Measurements from ENCODE around the gene NR1H2. TPM values are rescaled to one million over a fixed set of nuclear protein-coding genes. Genes with fewer than 3 reads are reported as not detected.
A peak's percentile ranks its signal among the peaks of the same experiment; 100 is the strongest.

Gene NR1H2
- total and polyA plus RNA-seq, 3 donors from 2014 or later = 68.0 to 96.6 (median 93.8) TPM

DNA sequence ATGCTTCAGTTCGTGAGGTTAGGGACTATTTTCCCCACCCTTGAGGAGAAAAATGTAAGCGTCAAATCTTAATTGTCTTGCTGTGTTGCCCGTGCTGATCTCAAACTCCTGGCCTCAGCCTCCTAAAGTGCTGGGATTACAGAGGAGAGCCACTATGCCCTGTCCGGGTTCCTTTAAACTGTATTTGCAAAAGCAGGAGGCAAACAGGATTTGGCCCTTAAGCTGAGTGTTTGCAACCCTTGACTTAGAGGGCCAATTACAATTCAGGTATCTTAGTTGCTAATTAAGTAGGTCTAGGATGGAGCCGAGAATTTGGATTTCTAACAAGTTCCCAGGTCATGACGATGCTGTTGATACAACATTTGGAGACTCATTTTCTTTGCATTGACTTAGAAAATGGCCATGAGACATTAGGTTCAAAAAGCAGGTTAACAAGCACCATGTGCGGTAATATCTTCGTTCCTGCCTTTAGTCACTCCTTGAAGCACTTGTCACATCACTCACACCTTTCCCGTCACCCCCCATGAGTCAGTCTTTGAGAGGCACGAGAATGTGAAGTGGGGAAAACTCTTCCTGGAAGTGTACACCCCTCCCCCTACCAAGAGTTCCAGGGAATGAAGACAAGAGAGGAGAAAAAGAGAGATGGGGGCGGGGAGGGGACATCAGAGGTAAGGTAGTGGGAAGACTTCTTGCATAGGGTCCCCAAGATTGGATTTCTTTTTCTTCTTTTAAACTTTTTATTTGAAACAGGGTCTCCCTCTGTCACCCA is 13.4 kb upstream of the NR1H2 start:
- 73 to 77% methylated on average over 11 of the region's 11 CpGs for WGBS, 2 donors
- Histone ChIP-seq H3K4me1 (no peaks in the 10 kb centered on the region), H3K9me3 (no peaks in the 10 kb centered on the region), H3K4me3 (no peak overlapping the region), H3K27ac (no peak overlapping the region), H3K27me3 (no peaks in the 10 kb centered on the region), H3K36me3 (ENCODE audit: low read depth, missing control alignments) (no peaks in the 10 kb centered on the region)
- intact Hi-C loops (cut with DNase I; ENCODE audit: low total_unique reads) = loop anchor here (10.0 kb wide), 2 partner anchors 52 to 432 kb away; partner anchors contain the start of genes ACP4 and SPIB
- no peak for DNase-seq
- TF ChIP-seq, protein P1, sequence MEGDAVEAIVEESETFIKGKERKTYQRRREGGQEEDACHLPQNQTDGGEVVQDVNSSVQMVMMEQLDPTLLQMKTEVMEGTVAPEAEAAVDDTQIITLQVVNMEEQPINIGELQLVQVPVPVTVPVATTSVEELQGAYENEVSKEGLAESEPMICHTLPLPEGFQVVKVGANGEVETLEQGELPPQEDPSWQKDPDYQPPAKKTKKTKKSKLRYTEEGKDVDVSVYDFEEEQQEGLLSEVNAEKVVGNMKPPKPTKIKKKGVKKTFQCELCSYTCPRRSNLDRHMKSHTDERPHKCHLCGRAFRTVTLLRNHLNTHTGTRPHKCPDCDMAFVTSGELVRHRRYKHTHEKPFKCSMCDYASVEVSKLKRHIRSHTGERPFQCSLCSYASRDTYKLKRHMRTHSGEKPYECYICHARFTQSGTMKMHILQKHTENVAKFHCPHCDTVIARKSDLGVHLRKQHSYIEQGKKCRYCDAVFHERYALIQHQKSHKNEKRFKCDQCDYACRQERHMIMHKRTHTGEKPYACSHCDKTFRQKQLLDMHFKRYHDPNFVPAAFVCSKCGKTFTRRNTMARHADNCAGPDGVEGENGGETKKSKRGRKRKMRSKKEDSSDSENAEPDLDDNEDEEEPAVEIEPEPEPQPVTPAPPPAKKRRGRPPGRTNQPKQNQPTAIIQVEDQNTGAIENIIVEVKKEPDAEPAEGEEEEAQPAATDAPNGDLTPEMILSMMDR (IDR thresholded peaks at IDR 0.05) = no peak
- no peak for TF ChIP-seq POLR2A (IDR thresholded peaks at IDR 0.05)

DNA sequence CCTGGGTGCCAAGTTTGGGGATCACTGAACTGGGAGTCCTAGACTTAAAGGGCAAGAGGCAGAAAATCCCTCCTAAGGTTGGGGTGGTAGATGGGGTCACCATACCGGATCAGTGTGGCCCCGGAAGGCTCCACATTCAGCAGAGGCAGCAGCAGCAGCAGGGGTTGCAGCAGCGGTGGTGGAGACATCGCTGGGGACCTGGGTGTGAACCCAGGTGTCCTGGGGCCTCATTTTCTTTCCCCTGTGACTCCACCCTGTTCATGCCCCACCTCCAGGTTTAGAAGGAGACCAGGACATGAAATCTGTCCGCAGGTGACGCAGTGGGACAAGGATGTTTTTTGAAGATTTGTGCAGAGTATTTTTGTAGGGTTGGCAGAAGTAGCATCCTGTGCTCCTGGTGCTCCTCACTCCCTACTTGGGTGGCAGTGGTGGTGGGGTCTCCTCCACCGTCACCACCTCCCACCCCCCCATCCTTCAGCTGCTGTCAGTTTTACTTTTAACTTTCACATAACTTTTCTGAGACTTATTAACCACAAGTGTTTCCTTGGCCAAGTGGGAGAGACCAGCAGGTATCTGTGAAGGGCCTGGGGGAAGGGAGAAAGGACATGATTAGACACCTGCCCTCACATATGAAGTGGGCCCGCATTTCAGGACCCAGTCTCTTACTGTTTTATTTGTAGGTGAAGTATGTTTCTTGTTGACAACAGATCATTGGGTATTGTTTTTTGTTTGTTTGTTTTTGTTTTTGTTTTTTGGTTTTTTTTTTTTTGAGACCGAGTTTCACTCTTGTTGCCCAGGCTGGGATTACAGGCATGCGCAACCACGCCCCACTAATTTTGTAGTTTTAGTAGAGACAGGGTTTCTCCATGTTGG is 10.6 kb upstream of the NR1H2 start, which contains the start of gene NAPSA:
Gene NAPSA (minus strand): TSS at position 206 of the 873 bp plus-strand sequence. CDS start 18 bp downstream, at position 188.
- H3K27ac ChIP-seq = no peak within 1 kb of the TSS
- H3K36me3 ChIP-seq (ENCODE audit: low read depth, missing control alignments) = no peaks in the 10 kb centered on the region
- no peaks in the 10 kb centered on the region for H3K9me3 ChIP-seq
- TF ChIP-seq, protein P1 (IDR thresholded peaks at IDR 0.05) = no peak
- no peak for TF ChIP-seq POLR2A (IDR thresholded peaks at IDR 0.05)
- no peaks in the 10 kb centered on the region for H3K27me3 ChIP-seq
- DNase-seq = no peak
- WGBS, 2 donors = 87 to 90% methylated on average over 11 of the region's 11 CpGs
- intact Hi-C loops (cut with DNase I; ENCODE audit: low total_unique reads) = loop anchor here (5.0 to 10.0 kb wide), 3 partner anchors 49 to 429 kb away; partner anchors contain the start of genes ACP4 and SPIB
- H3K4me3 ChIP-seq = no peak within 1 kb of the TSS
- H3K4me1 ChIP-seq = no peaks in the 10 kb centered on the region

DNA sequence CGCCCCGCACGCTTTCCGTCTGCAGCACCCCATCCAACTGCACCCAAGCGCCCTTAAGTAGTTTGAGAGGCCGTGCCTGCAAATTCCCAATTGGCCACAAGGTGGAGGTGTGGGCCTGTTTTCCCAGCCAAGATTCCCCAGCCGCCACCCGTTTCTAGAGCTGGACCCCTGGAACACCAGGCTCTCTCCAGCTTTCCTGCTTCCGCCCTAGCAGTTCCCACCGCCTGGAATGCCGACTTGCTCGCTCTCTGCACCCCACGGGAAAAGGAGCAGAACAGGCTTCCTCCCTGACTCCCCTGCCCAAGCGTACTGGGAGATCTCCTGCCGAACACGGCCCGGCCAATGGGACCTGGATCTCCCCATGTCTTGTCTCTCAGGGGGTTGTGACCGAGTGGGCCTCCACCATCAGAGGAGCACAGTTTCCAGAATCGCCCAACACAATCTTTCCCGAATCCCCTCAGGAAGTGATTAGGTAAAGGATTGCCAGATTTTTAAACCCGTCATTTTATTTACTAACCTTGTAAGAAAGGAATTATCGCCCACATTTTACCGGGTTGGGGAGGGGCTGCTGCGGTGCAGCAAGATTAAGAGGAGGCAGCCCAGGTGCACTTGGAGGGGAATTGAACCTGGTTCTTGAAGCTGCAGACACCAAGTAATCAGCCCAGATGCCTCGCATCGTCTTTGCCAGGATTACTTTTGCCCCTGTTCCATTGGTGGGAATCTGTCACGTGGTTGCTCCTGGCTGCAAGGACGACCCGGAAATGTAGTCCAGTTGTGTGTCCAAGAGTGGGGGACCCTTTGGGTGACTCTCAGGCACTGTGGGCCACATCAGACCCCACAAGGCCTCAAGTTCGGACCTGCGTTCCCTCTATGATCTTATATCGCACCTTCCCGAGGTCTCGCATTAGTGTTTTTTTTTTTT is 7.3 kb upstream of the NR1H2 start:
- peak; percentile 91 for DNase-seq
- Histone ChIP-seq H3K9me3 (no peaks in the 10 kb centered on the region), H3K4me1 (no peaks in the 10 kb centered on the region), H3K4me3 (peak overlapping the region; percentile 53 to 64), H3K27ac (peak overlapping the region; percentile 3 to 7), H3K36me3 (ENCODE audit: low read depth, missing control alignments) (no peaks in the 10 kb centered on the region), H3K27me3 (no peaks in the 10 kb centered on the region)
- 5 to 8% methylated on average over 27 to 34 of the region's 34 CpGs for WGBS, 2 donors
- intact Hi-C loops (cut with DNase I; ENCODE audit: low total_unique reads) = loop anchor here (5.0 to 10.0 kb wide), 3 partner anchors 46 to 426 kb away; partner anchors contain the start of genes ACP4 and SPIB
- no peak for TF ChIP-seq POLR2A (IDR thresholded peaks at IDR 0.05)
- TF ChIP-seq, protein P1 (IDR thresholded peaks at IDR 0.05) = peak; percentile 85 to 97 (median 91)

DNA sequence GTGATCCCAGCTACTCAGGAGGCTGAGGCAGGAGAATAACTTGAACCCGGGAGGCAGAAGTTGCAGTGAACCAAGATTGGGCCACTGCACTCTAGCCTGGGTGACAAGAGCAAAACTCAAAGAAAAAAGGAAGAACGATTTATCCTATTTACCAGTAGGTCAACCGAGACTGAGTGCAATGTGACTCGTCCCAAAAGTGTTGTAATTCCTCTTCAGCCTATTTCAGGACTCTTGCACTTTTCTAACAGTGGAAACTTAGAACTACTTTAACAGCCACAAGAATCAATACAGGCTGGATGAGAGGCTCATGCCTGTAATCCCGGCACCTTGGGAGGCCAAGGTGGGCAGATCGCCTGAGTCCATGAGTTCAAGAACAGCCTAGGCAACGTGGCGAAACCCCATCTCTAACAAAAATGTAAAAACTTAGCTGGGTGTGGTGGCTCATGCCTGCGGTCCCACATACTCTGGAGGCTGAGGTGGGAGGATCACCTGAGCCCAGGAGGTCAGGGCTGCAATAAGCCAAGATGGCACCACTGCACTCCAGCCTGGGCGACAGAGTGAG is 4.3 kb upstream of the NR1H2 start:
- WGBS, 2 donors = 83% methylated on average over 10 of the region's 10 CpGs
- intact Hi-C loops (cut with DNase I; ENCODE audit: low total_unique reads) = no loop called here

More for the DNA sequence above, 4.3 kb upstream of the NR1H2 start:
- Histone ChIP-seq H3K27ac (no peak overlapping the region), H3K4me3 (no peak overlapping the region), H3K4me1 (no peaks in the 10 kb centered on the region), H3K9me3 (no peaks in the 10 kb centered on the region), H3K27me3 (no peaks in the 10 kb centered on the region), H3K36me3 (ENCODE audit: low read depth, missing control alignments) (no peaks in the 10 kb centered on the region)
- DNase-seq = no peak
- TF ChIP-seq, protein P1 (IDR thresholded peaks at IDR 0.05) = no peak
- TF ChIP-seq POLR2A (IDR thresholded peaks at IDR 0.05) = no peak
